HG03354 (cell line): ENCODE measurements around the gene PTGES3L.
"Not testable (repeated sequence)": the region's sequence is repeated elsewhere in the genome, so short reads cannot be mapped to it uniquely, and the experiment has no call there.

Experiments
- ATAC-seq: cut with Tn5 transposase; IDR thresholded peaks from one replicate; pipeline ENCODE4 v1.9.1; 2021; ENCODE audit warnings: mild to moderate bottlenecking; ENCODE audit not compliant: unreplicated experiment, poor library complexity, severe bottlenecking

Gene PTGES3L

DNA sequence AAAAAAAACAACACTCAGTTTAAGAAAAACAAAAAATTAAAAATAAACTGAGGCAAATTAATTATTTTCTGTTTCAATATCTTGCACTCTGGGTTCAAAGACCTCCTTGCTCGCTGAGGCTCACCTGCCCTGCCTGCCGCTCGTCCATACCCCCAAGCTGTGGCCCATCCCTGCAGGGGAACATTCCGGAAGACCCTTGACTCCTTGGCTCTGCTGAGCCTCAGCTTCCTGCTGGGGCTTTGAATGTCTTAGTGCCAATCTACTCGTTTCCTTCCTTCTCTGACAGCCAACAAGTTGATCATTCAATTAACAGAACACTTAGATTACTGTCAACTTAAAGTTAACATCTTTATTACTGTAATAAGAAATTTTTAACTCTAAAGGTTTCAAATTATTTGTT is 55.0 kb downstream of the PTGES3L start:
- no peak for ATAC-seq

DNA sequence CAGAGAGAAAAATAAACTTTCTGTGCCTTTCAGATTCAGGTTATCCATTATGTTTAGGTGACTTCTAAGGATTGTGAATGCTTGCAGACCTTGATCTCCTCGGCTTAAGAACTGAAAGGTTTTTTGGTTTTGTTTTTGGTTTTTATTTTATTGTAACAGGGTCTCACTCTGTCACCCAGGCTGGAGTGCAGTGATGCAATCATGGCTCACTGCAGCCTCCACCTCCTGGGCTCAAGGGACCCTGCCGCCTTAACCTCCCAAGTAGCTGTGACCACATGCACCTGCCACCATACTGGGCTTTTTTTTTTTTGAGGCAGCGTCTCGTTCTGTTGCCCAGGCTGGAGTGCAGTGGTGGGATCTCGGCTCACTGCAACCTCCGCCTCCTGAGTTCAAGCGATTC is 56.4 kb downstream of the PTGES3L start:
- ATAC-seq = not testable (repeated sequence)

DNA sequence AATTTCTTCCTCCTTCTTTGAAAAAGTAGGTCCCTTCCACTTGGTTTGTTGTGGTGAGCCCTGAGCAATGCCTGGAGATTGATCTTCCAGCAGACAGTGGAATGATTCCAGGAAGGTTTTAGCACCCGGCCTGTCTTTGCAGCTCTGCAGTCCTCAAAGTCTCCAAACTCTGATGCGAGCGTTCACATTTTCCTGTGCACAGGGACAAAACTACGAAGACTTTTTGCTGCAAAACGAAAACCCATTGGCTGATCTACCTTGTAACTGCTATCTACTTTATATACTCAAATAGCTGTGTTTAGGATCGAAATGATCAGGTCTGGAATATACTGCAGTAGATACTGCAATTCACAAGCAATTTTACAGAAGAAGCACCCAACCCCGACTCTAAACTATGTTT is 57.6 kb downstream of the PTGES3L start:
- no peak for ATAC-seq

- no peak for ATAC-seq
Measured at GRCh38 chr17:42920922-42921321, 59.0 kb downstream of the PTGES3L start.

DNA sequence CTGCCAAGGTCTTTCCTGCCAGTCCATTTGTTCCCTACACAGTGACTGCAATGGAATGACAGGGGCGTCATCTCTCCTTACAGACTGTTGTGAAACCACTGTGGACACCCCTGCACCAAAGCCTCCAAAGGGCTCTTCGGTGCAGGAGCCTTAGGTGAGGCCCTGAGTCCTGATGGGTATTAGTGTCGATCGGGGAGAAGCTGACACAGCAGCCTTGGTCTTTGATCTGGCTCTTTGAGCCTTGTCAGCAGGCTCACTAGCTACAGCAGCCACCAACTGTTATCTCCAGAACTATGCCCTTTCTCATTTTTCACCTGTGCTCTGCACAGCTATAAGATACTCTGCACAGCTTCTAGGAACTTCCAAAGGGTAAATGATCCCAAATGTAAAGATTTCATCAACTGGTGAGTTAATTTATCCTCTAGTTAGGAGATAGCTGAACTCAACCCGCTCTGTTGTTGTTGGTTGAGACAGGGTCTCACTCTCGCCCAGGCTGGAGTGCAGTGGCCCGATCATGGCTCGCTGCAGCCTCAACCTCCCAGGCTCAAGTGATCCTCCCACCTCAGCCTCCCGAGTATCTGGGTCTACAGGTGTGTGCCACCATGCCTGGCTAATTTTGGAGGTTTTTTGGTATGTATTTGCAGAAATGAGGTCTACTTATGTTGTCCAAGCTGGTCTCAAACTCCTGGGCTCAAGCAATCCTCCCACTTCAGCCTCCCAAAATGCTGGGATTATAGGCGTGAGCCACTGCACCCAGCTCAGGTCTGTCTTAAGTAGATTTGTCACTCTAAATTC is 59.6 kb downstream of the PTGES3L start:
- no peak for ATAC-seq

DNA sequence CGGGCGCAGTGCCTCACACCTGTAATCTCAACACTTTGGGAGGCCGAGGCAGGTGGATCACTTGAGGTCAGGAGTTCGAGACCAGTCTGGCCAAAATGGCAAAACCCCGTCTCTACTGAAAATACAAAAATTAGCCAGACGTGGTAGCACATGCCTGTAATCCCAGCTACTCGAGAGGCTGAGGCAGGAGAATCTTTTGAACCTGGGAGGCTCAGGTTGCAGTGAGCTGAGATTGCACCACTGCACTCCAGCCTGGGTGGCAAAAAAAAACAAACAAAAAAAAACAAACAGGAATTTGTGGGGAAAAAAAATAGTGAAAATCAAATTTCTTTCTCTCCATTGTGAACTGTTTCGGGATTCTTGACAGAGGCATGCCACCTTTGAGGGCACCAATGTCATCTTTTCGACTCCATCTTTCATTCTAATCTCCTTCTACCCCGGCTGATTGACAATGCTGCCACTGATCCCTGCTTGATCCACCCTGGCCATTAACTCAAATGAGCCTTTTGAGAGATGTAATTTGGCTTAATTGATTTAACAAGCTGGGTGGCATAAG is 60.3 kb downstream of the PTGES3L start:
- not testable (repeated sequence) for ATAC-seq

DNA sequence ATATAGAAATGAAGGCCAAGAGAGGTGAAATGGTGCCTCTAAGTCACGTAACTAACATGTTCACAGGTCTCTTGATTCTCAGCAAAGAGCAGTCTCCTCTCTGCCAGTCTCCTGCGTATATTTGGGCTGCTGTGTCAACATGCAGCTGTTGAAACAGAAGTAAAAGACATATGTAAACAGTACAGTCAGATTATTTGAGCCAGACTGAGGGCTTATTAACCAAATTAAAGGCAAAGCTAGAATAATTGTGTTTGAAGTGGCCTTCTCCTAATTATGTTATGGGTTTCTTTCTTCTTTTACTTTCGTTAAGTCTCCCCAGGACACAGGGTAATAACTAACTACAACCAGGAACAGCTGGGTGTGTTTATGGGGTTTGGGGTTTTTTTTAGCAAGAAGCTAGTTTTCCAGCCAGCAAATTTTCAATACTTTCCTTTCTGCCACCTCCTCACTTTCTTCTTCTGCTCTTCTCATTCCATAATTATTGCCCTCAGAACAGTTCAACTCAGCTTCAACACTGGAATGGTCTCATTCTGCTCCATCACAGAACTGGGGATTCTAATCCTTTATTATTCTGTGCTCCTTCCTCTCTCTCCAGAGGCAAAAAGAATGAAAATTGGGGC is 60.9 kb downstream of the PTGES3L start:
- no peak for ATAC-seq
